Loucy (cell line): ENCODE measurements around the gene FSTL3.

Experiments
- H2AFZ ChIP-seq: fragments of 200-600 bp; sonication (generic); 2 replicates; pipeline ENCODE4 v1.6.0; 2016; ENCODE audit warnings: antibody characterized with exemption, mild to moderate bottlenecking, low read length, moderate library complexity
- H3F3A ChIP-seq: fragments of 200-600 bp; 2 replicates; pipeline ENCODE4 v1.6.0; 2016; ENCODE audit warnings: antibody characterized with exemption, low read depth, mild to moderate bottlenecking
- H3K27me3 ChIP-seq: fragments of 200-600 bp; sonication (generic); 2 replicates; pipeline ENCODE4 v1.6.1; 2014; ENCODE audit warnings: low read length, mild to moderate bottlenecking; ENCODE audit not compliant: insufficient read depth, poor library complexity, severe bottlenecking
- H3K36me3 ChIP-seq: fragments of 200-600 bp; sonication (generic); 2 replicates; pipeline ENCODE4 v1.6.1; 2016; ENCODE audit warnings: low read length; ENCODE audit not compliant: insufficient read depth
- H3K4me1 ChIP-seq: fragments of 200-600 bp; sonication (generic); 2 replicates; pipeline ENCODE4 v1.5.1; 2014; ENCODE audit warnings: low read length, mild to moderate bottlenecking; ENCODE audit not compliant: insufficient read depth, poor library complexity, severe bottlenecking
- H3K4me2 ChIP-seq: fragments of 200-600 bp; sonication (generic); 2 replicates; pipeline ENCODE4 v1.6.0; 2014; ENCODE audit warnings: antibody characterized with exemption, low read length, low read depth, mild to moderate bottlenecking; ENCODE audit not compliant: poor library complexity, severe bottlenecking
- H3K4me3 ChIP-seq: fragments of 200-600 bp; sonication (generic); 2 replicates; pipeline ENCODE4 v1.5.1; 2014; ENCODE audit warnings: low read length, mild to moderate bottlenecking, mixed read lengths; ENCODE audit not compliant: poor library complexity, severe bottlenecking
- H3K79me2 ChIP-seq: fragments of 200-600 bp; sonication (generic); 2 replicates; pipeline ENCODE4 v1.6.1; 2014; ENCODE audit warnings: low read length; ENCODE audit not compliant: insufficient read depth
- H3K9ac ChIP-seq: fragments of 200-600 bp; sonication (generic); 2 replicates; pipeline ENCODE4 v1.6.0; 2014; ENCODE audit warnings: mild to moderate bottlenecking, low read depth, low read length, moderate library complexity; ENCODE audit not compliant: poor library complexity, severe bottlenecking
- H3K9me2 ChIP-seq: fragments of 200-600 bp; sonication (generic); replicated peaks from 2 replicates; pipeline ENCODE4 v1.6.1; 2016; ENCODE audit warnings: low read depth, low read length, mixed read lengths
- H3K9me3 ChIP-seq: fragments of 200-600 bp; sonication (generic); 2 replicates; pipeline ENCODE4 v1.6.1; 2014; ENCODE audit warnings: mild to moderate bottlenecking, antibody characterized with exemption, low read length, low read depth; ENCODE audit not compliant: insufficient read depth
- H4K20me1 ChIP-seq: fragments of 200-600 bp; sonication (generic); 2 replicates; pipeline ENCODE4 v1.6.0; 2014; ENCODE audit warnings: antibody characterized with exemption, low read length, mild to moderate bottlenecking; ENCODE audit not compliant: insufficient read depth, poor library complexity, severe bottlenecking
- EZH2phosphoT487 ChIP-seq: fragments of 200-600 bp; IDR thresholded peaks from 2 replicates; pipeline ENCODE4 v1.6.1; 2018; ENCODE audit warnings: antibody characterized with exemption, mild to moderate bottlenecking, moderate library complexity, borderline replicate concordance
- TF ChIP-seq, protein P1 (sequence below): fragments of 200-600 bp; sonication (generic); conservative IDR thresholded peaks from 2 replicates; pipeline ENCODE4 v1.5.1; 2014; ENCODE audit warnings: mild to moderate bottlenecking, antibody characterized with exemption, low read length

The FSTL3 gene

DNA sequence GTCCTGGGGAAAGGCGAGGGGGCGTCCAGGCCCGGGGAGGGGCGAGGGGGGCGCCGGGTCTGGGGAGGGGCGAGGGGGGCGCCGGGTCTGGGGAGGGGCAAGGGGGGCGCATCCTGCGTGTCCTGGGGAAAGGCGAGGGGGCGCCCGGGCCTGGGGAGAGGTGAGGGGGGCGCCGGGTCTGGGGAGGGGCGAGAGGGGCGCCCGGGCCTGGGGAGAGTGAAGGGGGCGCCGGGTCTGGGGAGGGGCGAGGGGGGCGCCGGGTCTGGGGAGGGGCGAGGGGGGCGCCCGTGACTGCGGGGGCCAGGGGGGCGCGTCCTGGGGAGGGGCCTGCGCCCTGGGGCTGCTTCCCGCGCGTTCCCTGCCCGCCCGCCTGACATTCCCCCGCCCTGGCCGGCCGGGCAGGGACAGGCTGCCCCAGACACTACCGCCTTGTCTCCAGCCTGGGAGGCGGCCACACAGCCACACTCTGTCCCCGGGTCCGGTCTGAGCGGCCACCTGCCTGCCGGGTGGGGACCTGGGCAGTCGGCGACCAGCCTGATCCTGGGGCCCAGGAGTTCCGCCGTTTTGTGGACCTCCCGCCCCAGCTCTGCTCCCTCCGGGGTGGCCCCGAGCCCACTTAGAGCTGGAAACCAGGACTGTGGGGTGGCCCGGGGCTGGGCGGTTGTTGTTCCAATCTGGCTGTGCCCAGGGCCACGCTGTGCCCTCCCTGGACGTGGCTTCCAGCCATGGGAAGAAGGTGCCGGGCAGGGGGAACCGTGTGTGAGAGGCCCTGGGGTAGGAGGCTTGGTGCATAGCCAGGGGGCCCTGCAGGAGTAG lies 44.4 kb downstream of the FSTL3 start:
- Histone ChIP-seq H4K20me1 (no peaks in the 10 kb centered on the region), H2AFZ (no peak overlapping the region), H3K9me3 (no peaks in the 10 kb centered on the region), H3K27me3 (no peaks in the 10 kb centered on the region), H3F3A (no peaks in the 10 kb centered on the region), H3K4me2 (no peak overlapping the region), H3K4me3 (no peak overlapping the region), H3K9ac (no peak overlapping the region), H3K4me1 (no peaks in the 10 kb centered on the region), H3K9me2 (no peaks in the 10 kb centered on the region), H3K36me3 (no peaks in the 10 kb centered on the region), H3K79me2 (no peaks in the 10 kb centered on the region)
- TF ChIP-seq, protein P1, sequence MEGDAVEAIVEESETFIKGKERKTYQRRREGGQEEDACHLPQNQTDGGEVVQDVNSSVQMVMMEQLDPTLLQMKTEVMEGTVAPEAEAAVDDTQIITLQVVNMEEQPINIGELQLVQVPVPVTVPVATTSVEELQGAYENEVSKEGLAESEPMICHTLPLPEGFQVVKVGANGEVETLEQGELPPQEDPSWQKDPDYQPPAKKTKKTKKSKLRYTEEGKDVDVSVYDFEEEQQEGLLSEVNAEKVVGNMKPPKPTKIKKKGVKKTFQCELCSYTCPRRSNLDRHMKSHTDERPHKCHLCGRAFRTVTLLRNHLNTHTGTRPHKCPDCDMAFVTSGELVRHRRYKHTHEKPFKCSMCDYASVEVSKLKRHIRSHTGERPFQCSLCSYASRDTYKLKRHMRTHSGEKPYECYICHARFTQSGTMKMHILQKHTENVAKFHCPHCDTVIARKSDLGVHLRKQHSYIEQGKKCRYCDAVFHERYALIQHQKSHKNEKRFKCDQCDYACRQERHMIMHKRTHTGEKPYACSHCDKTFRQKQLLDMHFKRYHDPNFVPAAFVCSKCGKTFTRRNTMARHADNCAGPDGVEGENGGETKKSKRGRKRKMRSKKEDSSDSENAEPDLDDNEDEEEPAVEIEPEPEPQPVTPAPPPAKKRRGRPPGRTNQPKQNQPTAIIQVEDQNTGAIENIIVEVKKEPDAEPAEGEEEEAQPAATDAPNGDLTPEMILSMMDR = no peak

DNA sequence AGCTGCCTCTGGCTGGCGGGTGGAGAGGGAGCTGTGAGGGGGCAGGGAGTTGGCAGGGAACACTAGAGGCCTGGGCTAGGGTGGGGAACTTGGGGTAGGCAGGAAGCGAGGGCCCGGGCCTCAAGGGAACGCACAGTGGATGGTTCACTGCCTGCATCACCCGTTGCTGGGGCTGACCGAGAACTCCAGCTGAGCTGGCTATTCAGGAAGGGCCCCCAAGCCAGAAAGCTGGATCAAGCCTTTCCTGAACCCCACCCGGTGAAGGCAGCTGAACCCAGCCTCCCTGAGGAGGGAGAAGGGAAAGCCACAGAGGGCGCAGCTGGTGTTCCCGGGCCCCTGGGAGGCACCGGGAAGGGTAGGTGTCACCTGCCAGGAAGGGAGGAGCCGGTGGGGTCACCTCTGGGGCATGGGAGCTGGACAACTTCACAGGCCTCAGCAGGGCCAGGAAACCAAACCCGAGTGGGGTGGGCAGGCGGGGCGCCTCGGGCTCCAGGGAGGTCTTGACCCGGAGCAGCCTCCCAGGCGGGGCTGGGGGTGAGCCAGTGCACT lies 46.4 kb downstream of the FSTL3 start:
- H3K27me3 ChIP-seq = no peaks in the 10 kb centered on the region
- no peak overlapping the region for H3K4me3 ChIP-seq
- H3K9me2 ChIP-seq = no peaks in the 10 kb centered on the region
- H3F3A ChIP-seq = no peaks in the 10 kb centered on the region
- no peak for TF ChIP-seq EZH2phosphoT487
- TF ChIP-seq, protein P1 = no peak
- no peaks in the 10 kb centered on the region for H3K9me3 ChIP-seq
- no peak overlapping the region for H2AFZ ChIP-seq
- H3K9ac ChIP-seq = no peak overlapping the region
- no peaks in the 10 kb centered on the region for H3K36me3 ChIP-seq
- no peaks in the 10 kb centered on the region for H4K20me1 ChIP-seq
- no peaks in the 10 kb centered on the region for H3K79me2 ChIP-seq
- H3K4me2 ChIP-seq = no peak overlapping the region
- H3K4me1 ChIP-seq = no peaks in the 10 kb centered on the region

DNA sequence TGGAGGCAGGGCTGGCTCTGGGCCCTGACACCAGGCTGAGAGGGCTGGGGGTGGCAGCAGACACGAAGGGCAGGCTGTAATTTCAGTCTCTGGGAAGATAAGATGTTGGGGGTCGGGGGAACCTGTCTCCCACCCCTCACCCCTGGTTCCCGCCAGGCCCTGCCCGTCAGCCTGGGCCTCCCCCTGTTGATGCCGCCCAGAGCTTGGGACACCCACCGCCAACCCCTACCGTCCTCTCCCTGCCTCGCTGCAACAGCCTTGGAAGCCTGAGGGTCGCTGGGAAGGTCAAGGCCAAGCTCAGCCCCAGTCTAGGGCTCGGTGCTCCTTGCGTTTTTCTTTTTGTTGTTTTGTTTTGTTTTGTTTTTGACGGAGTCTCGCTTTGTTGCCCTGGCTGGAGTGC lies 47.1 kb downstream of the FSTL3 start:
- Histone ChIP-seq H3K4me3 (no peak overlapping the region), H3K4me2 (no peak overlapping the region)
- no peak for TF ChIP-seq EZH2phosphoT487
- TF ChIP-seq, protein P1 = no peak

More for the DNA sequence above, 47.1 kb downstream of the FSTL3 start:
- Histone ChIP-seq H3K79me2 (no peaks in the 10 kb centered on the region), H3K9me2 (no peaks in the 10 kb centered on the region), H3K27me3 (no peaks in the 10 kb centered on the region), H3F3A (no peaks in the 10 kb centered on the region), H3K9me3 (no peaks in the 10 kb centered on the region), H4K20me1 (no peaks in the 10 kb centered on the region), H3K9ac (no peak overlapping the region), H3K36me3 (no peaks in the 10 kb centered on the region), H2AFZ (no peak overlapping the region), H3K4me1 (no peaks in the 10 kb centered on the region)
